NCI-H2107 treated with DMSO at 0.1 percent for 48 hours (cell line): ENCODE data around the gene GIPC1.
"Not testable (repeated sequence)": the region's sequence is repeated elsewhere in the genome, so short reads cannot be mapped to it uniquely, and the experiment has no call there.

ENCODE experiments used
- DNase-seq: peaks from one replicate; lab custom pipeline; 2025; ENCODE audit not compliant: unreplicated experiment; lab: John Stamatoyannopoulos, UW

Gene GIPC1

GRCh38 chr19:14472202-14472938, 23.6 kb downstream of the GIPC1 start:
- DNase-seq, result no peak

DNA sequence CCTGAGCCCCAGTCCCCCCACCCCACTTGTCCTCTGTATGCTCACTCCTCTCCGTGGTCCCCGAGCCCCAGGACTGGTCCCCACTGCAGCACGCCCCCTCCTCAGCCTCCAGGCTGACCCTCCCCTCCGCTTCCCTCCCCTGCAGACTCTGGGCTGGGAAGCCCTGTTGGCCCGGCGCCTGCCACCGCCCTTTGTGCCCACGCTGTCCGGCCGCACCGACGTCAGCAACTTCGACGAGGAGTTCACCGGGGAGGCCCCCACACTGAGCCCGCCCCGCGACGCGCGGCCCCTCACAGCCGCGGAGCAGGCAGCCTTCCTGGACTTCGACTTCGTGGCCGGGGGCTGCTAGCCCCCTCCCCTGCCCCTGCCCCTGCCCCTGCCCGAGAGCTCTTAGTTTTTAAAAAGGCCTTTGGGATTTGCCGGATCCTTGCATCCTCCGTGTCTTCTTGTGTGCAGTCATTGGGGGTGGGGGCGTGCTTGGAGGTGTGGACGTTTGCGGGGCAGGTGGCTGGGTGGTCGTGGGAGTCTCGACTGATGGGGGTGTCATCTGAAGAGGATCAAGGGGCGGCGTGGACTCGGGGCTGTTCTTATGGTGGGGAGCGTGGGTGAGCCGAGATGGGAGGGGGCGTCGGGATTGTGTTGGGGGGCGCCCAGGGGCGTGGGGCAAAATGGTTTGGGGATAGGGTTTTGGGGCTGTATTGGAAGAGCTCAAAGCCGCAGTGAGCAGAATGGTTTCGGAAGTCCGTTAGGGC, 24.3 kb downstream of the GIPC1 start:
- no peak for DNase-seq

- DNase-seq, result no peak
Observed at GRCh38 chr19:14470031-14470876, 25.7 kb downstream of the GIPC1 start.

GRCh38 chr19:14467816-14468215, 28.1 kb downstream of the GIPC1 start:
- no peak for DNase-seq

DNA sequence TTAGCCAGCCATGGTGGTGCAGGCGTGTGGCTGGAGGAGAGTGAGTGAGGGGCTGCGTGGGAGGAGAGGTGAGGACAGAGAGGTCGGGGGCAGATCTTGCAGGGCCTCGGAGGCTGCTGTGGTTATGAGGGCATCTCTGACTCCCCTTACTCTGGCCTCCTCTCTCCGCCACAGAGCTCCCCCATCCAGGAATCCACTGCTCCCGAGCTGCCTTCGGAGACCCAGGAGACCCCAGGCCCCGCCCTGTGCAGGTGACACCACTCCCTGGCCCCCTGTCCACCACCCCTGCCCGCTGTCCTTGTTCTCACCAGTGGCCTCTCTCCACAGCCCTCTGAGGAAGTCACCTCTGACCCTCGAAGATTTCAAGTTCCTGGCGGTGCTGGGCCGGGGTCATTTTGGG, 28.5 kb downstream of the GIPC1 start:
- DNase-seq, result no peak

DNA sequence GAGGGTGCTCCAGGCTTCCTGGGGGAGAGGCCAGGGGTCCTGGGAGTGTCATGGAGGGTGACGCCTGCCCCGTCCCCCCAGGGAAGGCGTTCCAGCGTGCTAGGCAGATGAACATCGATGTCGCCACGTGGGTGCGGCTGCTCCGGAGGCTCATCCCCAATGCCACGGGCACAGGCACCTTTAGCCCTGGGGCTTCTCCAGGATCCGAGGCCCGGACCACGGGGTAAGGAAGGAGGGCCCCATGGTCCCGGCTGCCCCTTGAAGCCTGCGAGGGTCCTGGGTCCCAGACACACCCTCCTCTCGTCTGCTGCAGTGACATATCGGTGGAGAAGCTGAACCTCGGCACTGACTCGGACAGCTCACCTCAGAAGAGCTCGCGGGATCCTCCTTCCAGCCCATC, 32.2 kb downstream of the GIPC1 start:
- no peak for DNase-seq

DNA sequence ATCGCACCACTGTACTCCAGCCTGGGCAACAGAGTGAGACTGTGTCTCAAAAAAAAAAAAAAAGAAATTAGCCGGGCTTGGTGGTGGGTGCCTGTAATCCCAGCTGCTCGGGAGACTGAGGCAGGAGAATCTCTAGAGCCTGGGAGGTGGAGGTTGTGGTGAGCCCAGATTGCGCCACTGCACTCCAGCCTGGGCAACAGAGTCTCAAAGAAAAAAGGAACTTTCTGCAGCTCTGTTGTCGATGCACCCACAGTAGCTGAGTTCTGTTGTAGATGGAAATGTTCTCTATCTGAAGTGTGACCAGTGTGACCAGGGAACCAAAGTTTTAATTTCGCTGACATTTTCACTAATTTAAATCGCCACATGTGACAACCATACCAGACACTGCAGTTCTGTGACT, 33.5 kb downstream of the GIPC1 start:
- not testable (repeated sequence) for DNase-seq

DNA sequence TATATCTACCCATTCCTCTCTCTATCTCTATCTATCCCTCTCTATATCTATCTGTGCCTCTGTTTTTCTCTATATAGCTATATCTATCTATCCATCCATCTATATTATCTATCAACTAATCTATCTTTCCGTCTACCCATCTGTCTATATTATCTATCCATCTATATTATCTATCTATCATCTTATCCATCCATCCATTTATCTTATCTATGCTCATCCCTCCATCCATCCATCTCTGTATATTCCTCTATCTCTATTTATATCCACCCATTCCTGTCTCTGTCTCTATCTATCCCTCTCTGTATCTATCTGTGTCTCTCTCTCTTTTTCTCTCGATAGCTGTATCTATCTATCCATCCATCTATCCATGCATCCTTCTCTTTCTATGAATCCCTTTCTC, 35.0 kb downstream of the GIPC1 start:
- DNase-seq, result no peak

GRCh38 chr19:14459703-14460102, 36.2 kb downstream of the GIPC1 start:
- no peak for DNase-seq

GRCh38 chr19:14452303-14452702, 43.6 kb downstream of the GIPC1 start:
- not testable (repeated sequence) for DNase-seq

- DNase-seq, result no peak
Observed at GRCh38 chr19:14450876-14451275, 45.1 kb downstream of the GIPC1 start.

GRCh38 chr19:14450168-14450874, 45.6 kb downstream of the GIPC1 start:
- DNase-seq, result no peak

DNA sequence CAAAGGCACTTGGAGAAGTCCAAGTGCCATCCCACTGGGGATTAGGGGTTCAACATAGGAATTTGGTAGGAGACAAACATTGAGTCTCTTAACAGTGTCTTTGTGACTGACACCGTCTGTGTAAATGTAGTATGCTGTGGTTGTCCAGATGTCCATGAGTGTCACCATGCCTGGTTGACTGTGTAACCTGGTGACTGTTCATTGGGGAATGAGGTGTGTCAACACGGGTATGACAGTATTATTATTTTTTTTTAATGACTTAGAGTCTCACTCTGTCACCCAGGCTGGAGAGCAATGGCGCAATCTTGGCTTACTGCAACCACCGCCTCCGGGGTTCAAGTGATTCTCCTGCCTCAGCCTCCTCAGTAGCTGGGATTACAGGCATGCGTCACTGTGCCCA, 46.6 kb downstream of the GIPC1 start:
- no peak for DNase-seq

DNA sequence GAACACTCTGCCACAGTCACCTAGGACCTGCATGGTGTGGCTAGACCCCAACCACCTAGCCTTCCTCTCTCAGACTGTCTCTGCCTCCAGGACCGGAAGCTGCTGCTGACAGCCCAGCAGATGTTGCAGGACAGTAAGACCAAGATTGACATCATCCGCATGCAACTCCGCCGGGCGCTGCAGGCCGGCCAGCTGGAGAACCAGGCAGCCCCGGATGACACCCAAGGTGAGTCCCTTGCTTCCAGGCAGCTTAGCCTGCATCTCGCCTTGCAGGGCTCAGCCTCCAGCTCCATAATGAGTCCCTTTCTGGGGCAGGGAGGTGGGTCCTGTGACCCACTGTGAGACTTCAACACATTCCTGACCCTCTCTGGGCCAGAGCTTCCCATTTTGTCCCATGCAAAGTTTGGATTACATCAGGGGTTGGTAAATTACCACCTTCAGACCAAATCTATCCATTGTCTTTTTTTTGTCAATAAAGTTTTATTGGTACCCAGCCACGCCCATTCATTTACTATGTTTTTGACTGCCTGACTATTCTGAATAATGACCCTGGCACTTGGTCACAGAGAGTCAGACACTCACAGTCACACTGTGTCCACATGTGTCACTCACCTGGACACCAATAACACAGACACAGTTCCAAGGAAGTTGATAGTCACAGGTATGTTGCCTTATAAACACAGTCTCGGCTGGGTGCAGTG, 49.4 kb downstream of the GIPC1 start:
- DNase-seq, result no peak

GRCh38 chr19:14443632-14444216, 52.2 kb downstream of the GIPC1 start:
- DNase-seq, result no peak

GRCh38 chr19:14442891-14443631, 52.9 kb downstream of the GIPC1 start:
- no peak for DNase-seq

DNA sequence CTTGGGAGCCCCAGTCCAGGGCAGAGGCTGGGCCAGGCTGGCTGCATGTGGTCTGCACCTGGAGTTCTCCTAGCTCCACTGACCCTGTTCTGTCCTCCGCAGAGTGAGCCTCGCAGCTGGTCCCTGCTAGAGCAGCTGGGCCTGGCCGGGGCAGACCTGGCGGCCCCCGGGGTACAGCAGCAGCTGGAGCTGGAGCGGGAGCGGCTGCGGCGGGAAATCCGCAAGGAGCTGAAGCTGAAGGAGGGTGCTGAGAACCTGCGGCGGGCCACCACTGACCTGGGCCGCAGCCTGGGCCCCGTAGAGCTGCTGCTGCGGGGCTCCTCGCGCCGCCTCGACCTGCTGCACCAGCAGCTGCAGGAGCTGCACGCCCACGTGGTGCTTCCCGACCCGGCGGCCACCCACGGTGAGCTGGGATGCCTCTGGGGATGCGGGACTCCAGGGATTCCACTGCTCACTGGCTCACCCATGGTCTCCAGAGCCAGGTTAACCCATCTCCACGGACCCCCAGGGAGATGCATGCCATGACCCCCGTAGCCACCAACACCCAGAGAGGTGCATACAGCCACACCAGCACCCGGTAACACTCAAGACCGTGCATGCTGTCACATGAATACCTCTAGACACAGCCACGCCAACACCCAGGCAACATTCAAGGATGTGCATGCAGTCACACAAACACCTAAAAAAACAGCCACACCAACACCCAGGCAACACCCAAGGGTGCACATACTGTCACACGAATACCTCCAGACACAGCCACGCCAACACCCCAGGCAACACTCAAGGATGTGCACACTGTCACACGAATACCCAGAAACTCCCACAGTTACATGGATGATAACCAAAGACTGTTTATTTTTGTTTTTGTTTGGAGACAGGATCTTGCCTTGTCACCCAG, 54.6 kb downstream of the GIPC1 start:
- DNase-seq, result no peak

- DNase-seq, result no peak
Observed at GRCh38 chr19:14440049-14440448, 55.9 kb downstream of the GIPC1 start.
